ENCODE data around the gene TADA3. TPM values are rescaled to one million over a fixed set of nuclear protein-coding genes. Genes with fewer than 3 reads are reported as not detected.

TADA3 gene
- total and polyA plus RNA-seq, 4 donors = 41.6 to 62.3 (median 53.2) TPM

DNA sequence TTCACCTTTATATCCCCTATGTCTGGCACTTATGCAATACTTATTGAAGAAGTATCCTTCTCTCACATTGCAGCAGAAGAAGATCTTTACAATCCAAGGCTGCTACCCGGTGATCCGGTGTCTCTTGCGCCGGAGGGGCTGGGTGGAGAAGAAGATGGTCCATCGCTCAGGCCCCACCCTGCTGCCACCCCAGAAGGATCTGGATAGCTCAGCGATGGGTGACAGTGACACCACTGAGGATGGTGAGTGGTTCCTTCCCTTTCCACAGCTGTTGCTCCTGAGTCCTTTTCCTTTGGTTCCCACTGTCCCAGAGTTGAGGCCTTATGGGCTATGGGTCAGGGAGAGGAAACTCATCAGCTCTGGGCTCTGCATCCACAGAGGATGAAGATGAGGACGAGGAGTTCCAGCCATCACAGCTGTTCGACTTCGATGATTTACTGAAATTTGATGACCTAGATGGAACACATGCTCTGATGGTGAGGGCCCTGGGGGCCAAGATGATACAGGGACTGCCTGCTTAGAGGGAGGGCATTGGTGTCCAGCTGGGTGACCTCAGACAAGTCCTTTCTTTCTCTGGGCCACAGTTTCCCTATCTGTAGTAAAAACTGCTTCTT lies 20.7 kb upstream of the TADA3 start:
- Histone ChIP-seq H3K9me3 (ENCODE audit: control insufficient read depth in 4 of 4, insufficient read depth in 3 of 4, low read length in 3 of 4) (no peaks in the 10 kb centered on the region), H3K27ac (ENCODE audit: low read depth in 1 of 2, low read length in 1 of 2) (no peak overlapping the region), H3K4me1 (ENCODE audit: control insufficient read depth in 5 of 5, insufficient read depth in 5 of 5, low read length in 5 of 5) (peaks cover 0 to 16% (median 5%) of the 10 kb centered on the region in 5 donors), H3K36me3 (ENCODE audit: control insufficient read depth in 4 of 4, insufficient read depth in 4 of 4, low read length in 4 of 4) (peaks cover 0 to 21% (median 10%) of the 10 kb centered on the region in 4 donors), H3K27me3 (ENCODE audit: control insufficient read depth in 3 of 3, insufficient read depth in 3 of 3, low read length in 2 of 3) (no peaks in the 10 kb centered on the region), H3K9ac (ENCODE audit: insufficient read depth in 1 of 2, low read length in 2 of 2) (no peak overlapping the region), H3K4me3 (no peak overlapping the region)
- TF ChIP-seq, protein P1, sequence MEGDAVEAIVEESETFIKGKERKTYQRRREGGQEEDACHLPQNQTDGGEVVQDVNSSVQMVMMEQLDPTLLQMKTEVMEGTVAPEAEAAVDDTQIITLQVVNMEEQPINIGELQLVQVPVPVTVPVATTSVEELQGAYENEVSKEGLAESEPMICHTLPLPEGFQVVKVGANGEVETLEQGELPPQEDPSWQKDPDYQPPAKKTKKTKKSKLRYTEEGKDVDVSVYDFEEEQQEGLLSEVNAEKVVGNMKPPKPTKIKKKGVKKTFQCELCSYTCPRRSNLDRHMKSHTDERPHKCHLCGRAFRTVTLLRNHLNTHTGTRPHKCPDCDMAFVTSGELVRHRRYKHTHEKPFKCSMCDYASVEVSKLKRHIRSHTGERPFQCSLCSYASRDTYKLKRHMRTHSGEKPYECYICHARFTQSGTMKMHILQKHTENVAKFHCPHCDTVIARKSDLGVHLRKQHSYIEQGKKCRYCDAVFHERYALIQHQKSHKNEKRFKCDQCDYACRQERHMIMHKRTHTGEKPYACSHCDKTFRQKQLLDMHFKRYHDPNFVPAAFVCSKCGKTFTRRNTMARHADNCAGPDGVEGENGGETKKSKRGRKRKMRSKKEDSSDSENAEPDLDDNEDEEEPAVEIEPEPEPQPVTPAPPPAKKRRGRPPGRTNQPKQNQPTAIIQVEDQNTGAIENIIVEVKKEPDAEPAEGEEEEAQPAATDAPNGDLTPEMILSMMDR (IDR thresholded peaks at IDR 0.05; ENCODE audit: control extremely low read depth, extremely low read depth) = no peak
- ATAC-seq (ENCODE audit: insufficient read depth, low FRiP score) (no peak), DNase-seq (no peak)
- WGBS, 2 donors = 94 to 97% methylated on average over 9 of the region's 9 CpGs

DNA sequence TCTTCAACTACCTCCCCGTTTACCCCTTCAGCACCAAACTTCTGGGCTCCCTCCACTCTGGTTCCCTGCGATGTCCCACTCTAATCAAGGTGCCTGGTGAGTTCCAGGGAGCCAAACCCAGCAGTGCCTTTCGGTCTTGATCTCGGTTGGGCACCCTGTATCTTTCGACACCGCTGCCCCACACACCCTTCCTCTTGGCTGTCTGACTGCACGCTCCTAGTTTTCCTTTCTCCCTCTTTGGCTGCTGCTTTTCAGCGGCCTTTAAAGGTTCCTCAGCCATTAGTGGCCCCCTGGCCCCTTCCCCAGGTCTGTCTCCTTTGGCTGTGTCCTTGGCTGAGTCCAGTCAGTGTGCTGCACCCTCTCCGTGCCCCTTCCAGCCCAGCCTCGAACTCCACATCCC lies 18.6 kb upstream of the TADA3 start:
- H3K9me3 ChIP-seq (ENCODE audit: control insufficient read depth in 4 of 4, insufficient read depth in 3 of 4, low read length in 3 of 4) = no peaks in the 10 kb centered on the region
- ATAC-seq (ENCODE audit: insufficient read depth, low FRiP score) (no peak), DNase-seq (no peak)
- TF ChIP-seq, protein P1 (IDR thresholded peaks at IDR 0.05; ENCODE audit: control extremely low read depth, extremely low read depth) = no peak
- 60 to 72% methylated on average over 10 of the region's 10 CpGs for WGBS, 2 donors
- peak overlapping the region in 1 of 2 donors; percentile 91 for H3K27ac ChIP-seq (ENCODE audit: low read depth in 1 of 2, low read length in 1 of 2)
- H3K36me3 ChIP-seq (ENCODE audit: control insufficient read depth in 4 of 4, insufficient read depth in 4 of 4, low read length in 4 of 4) = peaks cover 0 to 21% (median 14%) of the 10 kb centered on the region in 4 donors
- no peaks in the 10 kb centered on the region for H3K27me3 ChIP-seq (ENCODE audit: control insufficient read depth in 3 of 3, insufficient read depth in 3 of 3, low read length in 2 of 3)
- H3K9ac ChIP-seq (ENCODE audit: insufficient read depth in 1 of 2, low read length in 2 of 2) = peak overlapping the region in 1 of 2 donors; percentile 56
- H3K4me3 ChIP-seq = peak overlapping the region; percentile 68
- peaks cover 0 to 16% (median 5%) of the 10 kb centered on the region in 5 donors for H3K4me1 ChIP-seq (ENCODE audit: control insufficient read depth in 5 of 5, insufficient read depth in 5 of 5, low read length in 5 of 5)

DNA sequence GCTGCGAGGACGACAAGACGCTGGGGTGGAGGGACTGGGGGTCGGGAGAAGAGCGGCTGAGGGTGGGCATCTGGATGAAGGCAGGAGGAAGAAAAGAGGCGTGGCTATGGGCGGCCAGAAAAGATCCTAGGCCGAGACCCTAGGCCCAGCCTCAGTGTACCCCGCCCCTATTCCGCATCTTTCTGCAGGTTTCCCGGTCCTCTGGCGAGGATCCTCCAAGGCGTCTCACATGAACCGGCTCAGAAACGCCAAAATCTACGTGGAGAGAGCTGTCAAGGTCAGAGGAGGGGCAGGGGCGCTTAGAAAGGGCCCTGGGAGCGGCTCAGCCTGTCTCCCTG lies 18.1 kb upstream of the TADA3 start:
- ATAC-seq (ENCODE audit: insufficient read depth, low FRiP score) = no peak
- DNase-seq = peak in 1 of 3 donors; percentile 50
- WGBS, 2 donors = 8 to 14% methylated on average over 15 to 18 of the region's 18 CpGs

More for the DNA sequence above, 18.1 kb upstream of the TADA3 start:
- H3K9me3 ChIP-seq (ENCODE audit: control insufficient read depth in 4 of 4, insufficient read depth in 3 of 4, low read length in 3 of 4) = no peaks in the 10 kb centered on the region
- no peaks in the 10 kb centered on the region for H3K27me3 ChIP-seq (ENCODE audit: control insufficient read depth in 3 of 3, insufficient read depth in 3 of 3, low read length in 2 of 3)
- H3K9ac ChIP-seq (ENCODE audit: insufficient read depth in 1 of 2, low read length in 2 of 2) = peak overlapping the region; percentile 56 to 73
- H3K36me3 ChIP-seq (ENCODE audit: control insufficient read depth in 4 of 4, insufficient read depth in 4 of 4, low read length in 4 of 4) = peaks cover 0 to 18% (median 16%) of the 10 kb centered on the region in 4 donors
- H3K4me1 ChIP-seq (ENCODE audit: control insufficient read depth in 5 of 5, insufficient read depth in 5 of 5, low read length in 5 of 5) = peaks cover 0 to 16% (median 5%) of the 10 kb centered on the region in 5 donors
- H3K27ac ChIP-seq (ENCODE audit: low read depth in 1 of 2, low read length in 1 of 2) = peak overlapping the region; percentile 91
- TF ChIP-seq, protein P1 (IDR thresholded peaks at IDR 0.05; ENCODE audit: control extremely low read depth, extremely low read depth) = no peak
- H3K4me3 ChIP-seq = peak overlapping the region; percentile 68
